ENCODE results near the gene ZNF467.

The ZNF467 gene

DNA sequence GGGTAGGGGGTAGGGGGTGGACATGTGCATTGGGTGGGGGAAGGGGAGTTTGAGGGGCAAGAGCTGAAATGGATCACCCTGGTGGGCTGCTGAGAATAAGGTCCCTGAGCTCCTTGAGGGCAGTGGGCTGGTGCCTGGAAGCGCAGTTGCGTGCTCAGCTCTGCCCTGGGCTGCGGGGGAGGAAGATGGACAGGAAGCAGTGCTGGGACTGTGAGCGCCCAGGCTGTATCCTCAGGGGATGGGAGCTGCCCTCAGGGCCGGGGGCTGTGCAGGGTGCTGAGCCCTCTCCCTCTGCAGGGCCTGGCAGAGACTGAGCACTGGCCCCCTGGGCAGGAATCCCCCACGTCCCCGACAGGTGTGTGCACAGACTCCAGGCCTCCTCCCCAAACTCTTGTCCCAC, 24.4 kb upstream of the ZNF467 start:
- Mint-ChIP-seq H3K36me3 (ENCODE audit: low read depth) (no peaks in the 10 kb centered on the region), H3K4me3 (no peak overlapping the region), H3K4me1 (no peaks in the 10 kb centered on the region), H3K9me3 (no peaks in the 10 kb centered on the region), H3K27me3 (no peaks in the 10 kb centered on the region), H3K27ac (no peak overlapping the region)
- no peak for ATAC-seq
- DNase-seq: no peak

GRCh38 chr7:149796287-149796860, 23.0 kb upstream of the ZNF467 start:
- H3K36me3 Mint-ChIP-seq (ENCODE audit: low read depth): no peaks in the 10 kb centered on the region
- H3K27ac Mint-ChIP-seq: no peak overlapping the region
- no peaks in the 10 kb centered on the region for H3K9me3 Mint-ChIP-seq
- DNase-seq (no peak), ATAC-seq (no peak)
- H3K4me1 Mint-ChIP-seq: no peaks in the 10 kb centered on the region
- peaks cover 4% of the 10 kb centered on the region for H3K27me3 Mint-ChIP-seq
- no peak overlapping the region for H3K4me3 Mint-ChIP-seq

GRCh38 chr7:149795126-149795525, 21.7 kb upstream of the ZNF467 start:
- no peak overlapping the region for H3K27ac Mint-ChIP-seq
- no peak overlapping the region for H3K4me3 Mint-ChIP-seq
- ATAC-seq: no peak
- DNase-seq: no peak
- no peaks in the 10 kb centered on the region for H3K9me3 Mint-ChIP-seq
- H3K27me3 Mint-ChIP-seq: peaks cover 6% of the 10 kb centered on the region
- no peaks in the 10 kb centered on the region for H3K36me3 Mint-ChIP-seq (ENCODE audit: low read depth)
- H3K4me1 Mint-ChIP-seq: no peaks in the 10 kb centered on the region

- no peak for ATAC-seq
These were observed 21.3 kb upstream of the ZNF467 start for GRCh38 chr7:149794661-149795060.

GRCh38 chr7:149793261-149793660, 19.9 kb upstream of the ZNF467 start:
- no peak overlapping the region for H3K27ac Mint-ChIP-seq
- H3K9me3 Mint-ChIP-seq: no peaks in the 10 kb centered on the region
- no peaks in the 10 kb centered on the region for H3K36me3 Mint-ChIP-seq (ENCODE audit: low read depth)
- no peak for DNase-seq
- no peak overlapping the region for H3K4me3 Mint-ChIP-seq
- H3K27me3 Mint-ChIP-seq: peaks cover 13% of the 10 kb centered on the region
- ATAC-seq: no peak
- H3K4me1 Mint-ChIP-seq: no peaks in the 10 kb centered on the region

More at GRCh38 chr7:149794661-149795060, 21.3 kb upstream of the ZNF467 start:
- Mint-ChIP-seq H3K4me3 (no peak overlapping the region), H3K4me1 (no peaks in the 10 kb centered on the region), H3K27me3 (peaks cover 9% of the 10 kb centered on the region), H3K27ac (no peak overlapping the region), H3K36me3 (ENCODE audit: low read depth) (no peaks in the 10 kb centered on the region), H3K9me3 (no peaks in the 10 kb centered on the region)
- DNase-seq: no peak

- DNase-seq (no peak), ATAC-seq (no peak)
- Mint-ChIP-seq H3K4me1 (no peaks in the 10 kb centered on the region), H3K4me3 (no peak overlapping the region), H3K36me3 (ENCODE audit: low read depth) (no peaks in the 10 kb centered on the region), H3K27ac (no peak overlapping the region), H3K9me3 (no peaks in the 10 kb centered on the region), H3K27me3 (peaks cover 13% of the 10 kb centered on the region)
These were observed 18.8 kb upstream of the ZNF467 start for GRCh38 chr7:149792220-149792595.

GRCh38 chr7:149791411-149792219, 18.2 kb upstream of the ZNF467 start:
- Mint-ChIP-seq H3K27ac (no peak overlapping the region), H3K27me3 (peaks cover 13% of the 10 kb centered on the region), H3K4me1 (no peaks in the 10 kb centered on the region), H3K4me3 (no peak overlapping the region), H3K9me3 (no peaks in the 10 kb centered on the region), H3K36me3 (ENCODE audit: low read depth) (no peaks in the 10 kb centered on the region)
- DNase-seq: no peak
- ATAC-seq: no peak

DNA sequence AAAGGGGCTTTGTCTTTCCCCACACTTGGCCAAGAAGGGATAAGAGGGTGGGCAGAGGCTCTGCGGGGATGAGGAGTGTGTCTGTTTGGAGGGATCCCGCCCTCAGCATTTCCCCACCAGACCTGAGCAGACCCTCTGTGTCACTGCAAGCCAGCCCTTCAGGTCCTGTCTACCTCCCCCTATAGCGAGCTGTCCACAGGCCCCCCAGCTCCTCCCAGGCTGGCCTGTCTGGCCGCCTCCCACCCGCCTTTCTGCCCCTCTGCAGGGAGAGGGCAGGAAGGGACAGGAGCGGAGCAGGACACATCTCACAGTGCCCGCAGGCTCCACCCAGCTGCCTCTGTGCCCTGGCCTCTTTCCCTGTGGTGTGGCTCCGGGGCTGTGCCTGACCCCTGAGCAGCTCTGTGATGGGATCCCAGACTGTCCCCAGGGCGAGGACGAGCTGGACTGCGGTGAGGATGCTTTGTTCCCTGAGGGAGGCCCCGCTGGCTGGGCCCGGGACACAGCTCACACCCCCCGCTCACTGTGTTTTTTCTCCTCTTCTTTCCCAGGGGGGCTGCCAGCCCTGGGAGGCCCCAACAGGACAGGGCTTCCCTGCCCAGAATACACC, 17.5 kb upstream of the ZNF467 start:
- DNase-seq: no peak
- H3K4me3 Mint-ChIP-seq: no peak overlapping the region
- ATAC-seq: no peak
- peaks cover 13% of the 10 kb centered on the region for H3K27me3 Mint-ChIP-seq
- H3K4me1 Mint-ChIP-seq: no peaks in the 10 kb centered on the region
- no peak overlapping the region for H3K27ac Mint-ChIP-seq
- H3K9me3 Mint-ChIP-seq: no peaks in the 10 kb centered on the region
- no peaks in the 10 kb centered on the region for H3K36me3 Mint-ChIP-seq (ENCODE audit: low read depth)

- no peaks in the 10 kb centered on the region for H3K9me3 Mint-ChIP-seq
- H3K27ac Mint-ChIP-seq: no peak overlapping the region
- DNase-seq (peak; percentile 70), ATAC-seq (peak; percentile 19)
- no peak overlapping the region for H3K4me3 Mint-ChIP-seq
- no peaks in the 10 kb centered on the region for H3K36me3 Mint-ChIP-seq (ENCODE audit: low read depth)
- no peaks in the 10 kb centered on the region for H3K4me1 Mint-ChIP-seq
- H3K27me3 Mint-ChIP-seq: peaks cover 13% of the 10 kb centered on the region
These were observed 16.8 kb upstream of the ZNF467 start for GRCh38 chr7:149790146-149790548.

DNA sequence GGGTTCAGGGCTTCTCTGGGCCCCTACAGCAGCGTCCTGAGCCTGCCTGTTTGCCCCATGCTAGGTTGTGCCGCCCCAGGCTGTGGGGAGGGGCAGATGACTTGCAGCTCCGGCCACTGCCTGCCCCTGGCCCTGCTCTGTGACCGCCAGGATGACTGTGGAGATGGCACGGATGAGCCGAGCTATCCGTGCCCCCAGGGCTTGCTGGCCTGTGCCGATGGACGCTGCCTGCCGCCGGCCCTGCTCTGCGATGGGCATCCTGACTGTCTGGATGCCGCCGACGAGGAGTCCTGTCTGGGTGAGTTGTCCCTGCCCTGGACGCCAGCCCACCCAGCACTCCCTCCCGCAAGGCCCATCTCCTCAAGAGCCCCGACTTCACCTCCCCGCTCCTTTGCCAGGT, 15.7 kb upstream of the ZNF467 start:
- Mint-ChIP-seq H3K9me3 (no peaks in the 10 kb centered on the region), H3K27ac (no peak overlapping the region), H3K4me3 (no peak overlapping the region), H3K4me1 (no peaks in the 10 kb centered on the region), H3K27me3 (peaks cover 13% of the 10 kb centered on the region), H3K36me3 (ENCODE audit: low read depth) (no peaks in the 10 kb centered on the region)
- DNase-seq (no peak), ATAC-seq (no peak)

DNA sequence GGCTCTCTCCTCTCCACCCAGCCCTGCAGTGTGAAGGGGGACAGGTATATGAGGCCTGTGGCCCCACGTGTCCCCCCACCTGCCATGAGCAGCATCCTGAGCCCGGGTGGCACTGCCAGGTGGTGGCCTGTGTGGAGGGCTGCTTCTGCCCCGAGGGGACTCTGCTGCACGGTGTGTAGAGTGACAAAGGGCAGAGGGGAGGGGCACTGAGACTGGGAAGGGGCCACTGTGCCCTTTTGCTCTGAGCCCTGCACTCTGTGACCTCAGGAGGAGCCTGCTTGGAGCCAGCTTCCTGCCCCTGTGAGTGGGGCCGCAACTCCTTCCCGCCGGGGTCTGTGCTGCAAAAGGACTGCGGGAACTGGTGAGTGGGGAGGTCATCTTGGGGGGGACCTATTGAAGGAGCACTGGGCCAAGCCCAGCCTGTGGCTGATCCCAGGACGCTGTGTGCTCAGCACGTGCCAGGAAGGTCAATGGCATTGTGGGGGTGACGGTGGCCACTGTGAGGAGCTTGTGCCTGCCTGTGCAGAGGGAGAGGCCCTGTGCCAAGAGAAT, 15.0 kb upstream of the ZNF467 start:
- H3K27me3 Mint-ChIP-seq: peaks cover 13% of the 10 kb centered on the region
- no peaks in the 10 kb centered on the region for H3K36me3 Mint-ChIP-seq (ENCODE audit: low read depth)
- no peaks in the 10 kb centered on the region for H3K4me1 Mint-ChIP-seq
- H3K27ac Mint-ChIP-seq: no peak overlapping the region
- no peaks in the 10 kb centered on the region for H3K9me3 Mint-ChIP-seq
- H3K4me3 Mint-ChIP-seq: no peak overlapping the region
- ATAC-seq: no peak
- no peak for DNase-seq

- no peaks in the 10 kb centered on the region for H3K36me3 Mint-ChIP-seq (ENCODE audit: low read depth)
- peaks cover 13% of the 10 kb centered on the region for H3K27me3 Mint-ChIP-seq
- DNase-seq (no peak), ATAC-seq (no peak)
- H3K27ac Mint-ChIP-seq: no peak overlapping the region
- no peaks in the 10 kb centered on the region for H3K9me3 Mint-ChIP-seq
- no peak overlapping the region for H3K4me3 Mint-ChIP-seq
- H3K4me1 Mint-ChIP-seq: no peaks in the 10 kb centered on the region
These were observed 14.3 kb upstream of the ZNF467 start for GRCh38 chr7:149787428-149788299.

DNA sequence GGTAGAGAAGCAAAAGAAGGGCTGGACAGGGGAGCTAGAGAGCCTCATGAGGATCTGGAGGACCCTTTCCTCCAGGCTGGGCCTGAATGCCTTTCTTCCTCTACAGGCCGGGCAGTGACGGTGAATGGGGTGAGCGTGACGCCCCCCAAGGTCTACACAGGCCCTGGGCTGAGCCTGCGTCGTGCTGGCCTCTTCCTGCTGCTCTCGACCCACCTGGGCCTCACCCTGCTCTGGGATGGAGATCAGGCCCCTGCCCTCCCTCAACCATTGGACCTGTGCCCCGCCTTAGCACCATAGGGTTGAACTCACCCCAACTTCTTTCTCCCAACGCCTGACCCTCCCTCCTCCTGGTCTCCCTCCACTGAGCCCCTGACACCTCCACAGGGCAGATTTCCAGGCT, 12.6 kb upstream of the ZNF467 start:
- Mint-ChIP-seq H3K27ac (no peak overlapping the region), H3K27me3 (peaks cover 9% of the 10 kb centered on the region), H3K9me3 (no peaks in the 10 kb centered on the region), H3K4me3 (no peak overlapping the region), H3K36me3 (ENCODE audit: low read depth) (no peaks in the 10 kb centered on the region), H3K4me1 (no peaks in the 10 kb centered on the region)
- ATAC-seq (no peak), DNase-seq (no peak)

GRCh38 chr7:149785402-149785801, 12.0 kb upstream of the ZNF467 start:
- H3K9me3 Mint-ChIP-seq: no peaks in the 10 kb centered on the region
- H3K27me3 Mint-ChIP-seq: peaks cover 6% of the 10 kb centered on the region
- H3K36me3 Mint-ChIP-seq (ENCODE audit: low read depth): no peaks in the 10 kb centered on the region
- no peak overlapping the region for H3K4me3 Mint-ChIP-seq
- ATAC-seq: no peak
- H3K4me1 Mint-ChIP-seq: no peaks in the 10 kb centered on the region
- no peak overlapping the region for H3K27ac Mint-ChIP-seq
- no peak for DNase-seq

Data from activated naive CD8-positive, alpha-beta T cell treated with anti-CD3 and anti-CD28 coated beads, Interleukin-2, amount 50 U/mL, for 24 hours (primary cell).